HepG2 (cell line): Measurements from ENCODE around the gene ADH4. TPM values are rescaled to one million over a fixed set of nuclear protein-coding genes. Genes with fewer than 3 reads are reported as not detected.
A peak's percentile ranks its signal among the peaks of the same experiment; 100 is the strongest.

ENCODE experiments used
- ATAC-seq: fragments of 200-7000 bp; cut with Tn5 transposase; 3 replicates; pipeline ENCODE4 v1.9.1; 2020; ENCODE audit warnings: mild to moderate bottlenecking, moderate library complexity
- BruUV-seq: library from RNA; stranded (reverse); fragments of 400-500 nt; replicated peaks from 2 replicates; lab custom pipeline; 2021; lab: Mats Ljungman, UMichigan
- CTCF ChIA-PET: fragments of 300-600 bp; formaldehyde crosslinking; extraction: SDS; loops from one replicate; lab custom pipeline; 2021; ENCODE audit warnings: low total read pairs, inconsistent platforms, low intra/inter-chr PET ratio; lab: Yijun Ruan, JAX
- POLR2A ChIA-PET: fragments of 350-600 bp; sonication (Branson Sonifier 250); formaldehyde crosslinking; loops from one replicate; lab custom pipeline; 2020; ENCODE audit warnings: antibody characterized with exemption, inconsistent platforms; lab: Yijun Ruan, JAX
- DNase-seq: peaks from one replicate; pipeline ENCODE4 v3.0.0-alpha.2; 2015; ENCODE audit warnings: low spot score
- FAIRE-seq: peaks from 3 replicates; lab custom pipeline; 2011; peaks lifted over from hg19 to GRCh38; lab: Jason Lieb, UNC
- H2AFZ ChIP-seq: one replicate; pipeline ENCODE4 v1.6.1; 2011; ENCODE audit warnings: low read length, inconsistent platforms
- H3K27ac ChIP-seq: fragments of 300-600 bp; 3 replicates; pipeline ENCODE4 v1.8.0; 2011; ENCODE audit warnings: mixed run types, mild to moderate bottlenecking, mixed read lengths, low read length, inconsistent platforms; ENCODE audit not compliant: insufficient read depth; ENCODE audit errors: extremely low read length
- H3K27me3 ChIP-seq, 2 experiments: fragments of 200-600 bp in 1 of 2; 2 replicates in 1 of 2; 3 replicates in 1 of 2; pipeline versions ENCODE4 v1.6.0 to v1.8.0; 2011; ENCODE audit warnings: low read length in 2 of 2, mild to moderate bottlenecking in 2 of 2, moderate library complexity in 2 of 2, inconsistent platforms in 1 of 2; ENCODE audit not compliant: insufficient read depth in 2 of 2, control insufficient read depth in 1 of 2
- H3K36me3 ChIP-seq, 2 experiments: fragments of 200-600 bp in 1 of 2; replicated peaks in 1 of 2; 2 replicates in 1 of 2; 3 replicates in 1 of 2; pipeline versions ENCODE4 v1.5.1 to v1.8.0; 2011; ENCODE audit warnings: low read length in 2 of 2, inconsistent platforms in 1 of 2; ENCODE audit not compliant: insufficient read depth in 2 of 2, control insufficient read depth in 1 of 2
- H3K4me1 ChIP-seq: 2 replicates; pipeline ENCODE4 v1.5.1; 2012; ENCODE audit warnings: low read length, inconsistent platforms; ENCODE audit not compliant: insufficient read depth
- H3K4me2 ChIP-seq: 2 replicates; pipeline ENCODE4 v1.6.0; 2011; ENCODE audit warnings: low read depth, low read length, inconsistent platforms
- H3K4me3 ChIP-seq, 3 experiments: fragments of 200-600 bp in 1 of 3; sonication (generic), shearing (Covaris generic) in 1 of 3; replicated peaks in 1 of 3; 2 replicates each; pipeline ENCODE4 v1.5.1; 2011 to 2016; ENCODE audit warnings: low read length in 3 of 3, inconsistent platforms in 2 of 3, low read depth in 2 of 3, mild to moderate bottlenecking in 2 of 3, control low read depth in 1 of 3, mixed read lengths in 1 of 3; ENCODE audit not compliant: insufficient read depth in 1 of 3
- H3K79me2 ChIP-seq: one replicate; pipeline ENCODE4 v1.6.1; 2011; ENCODE audit warnings: low read length, inconsistent platforms; ENCODE audit not compliant: insufficient read depth
- H3K9ac ChIP-seq: 2 replicates; pipeline ENCODE4 v1.6.0; 2011; ENCODE audit warnings: mild to moderate bottlenecking, low read depth, low read length, inconsistent platforms; ENCODE audit not compliant: insufficient read depth
- H3K9me3 ChIP-seq: 2 replicates; pipeline ENCODE4 v1.5.1; 2012; ENCODE audit warnings: mild to moderate bottlenecking, low read length
- H4K20me1 ChIP-seq: 2 replicates; pipeline ENCODE4 v1.6.0; 2011; ENCODE audit warnings: inconsistent platforms, mild to moderate bottlenecking, low read length, moderate library complexity; ENCODE audit not compliant: insufficient read depth
- E2F2 ChIP-seq: sonication (generic); formaldehyde crosslinking; IDR thresholded peaks from 2 replicates; pipeline ENCODE4 v1.4.0; 2020; ENCODE audit warnings: missing genetic modification reagents, borderline replicate concordance
- FOSL2 ChIP-seq: sonication (generic); formaldehyde crosslinking; IDR thresholded peaks from 2 replicates; pipeline ENCODE4 v1.4.0; 2020; ENCODE audit warnings: missing genetic modification reagents
- SIX1 ChIP-seq: sonication (generic); formaldehyde crosslinking; IDR thresholded peaks from 2 replicates; pipeline ENCODE4 v1.4.0; 2020; ENCODE audit warnings: missing genetic modification reagents, borderline replicate concordance
- SUZ12 ChIP-seq: fragments of 150-350 bp; IDR thresholded peaks from 2 replicates; pipeline ENCODE4 v1.6.1; 2014; ENCODE audit warnings: low read depth, low read length
- ZBTB3 ChIP-seq: sonication (generic); formaldehyde crosslinking; IDR thresholded peaks from 2 replicates; pipeline ENCODE4 v1.4.0; 2020; ENCODE audit warnings: low read depth, mild to moderate bottlenecking, moderate library complexity, missing genetic modification reagents, borderline replicate concordance
- ZNF589 ChIP-seq: sonication (generic); formaldehyde crosslinking; conservative IDR thresholded peaks from 2 replicates; pipeline ENCODE4 v1.8.0; 2022; ENCODE audit warnings: mild to moderate bottlenecking, moderate library complexity, missing genetic modification reagents
- ZSCAN29 ChIP-seq: sonication (generic); formaldehyde crosslinking; conservative IDR thresholded peaks from 2 replicates; pipeline ENCODE4 v1.4.0; 2020; ENCODE audit warnings: mild to moderate bottlenecking, missing genetic modification reagents
- WGBS: methylation state at CpG from one replicate; pipeline ENCODE4 v1.1.6; 2017; ENCODE audit warnings: low lambda C conversion rate; 5-methylcytosine and 5-hydroxymethylcytosine counted together
- in situ Hi-C: cut with HindIII; loops from 2 replicates; pipeline ENCODE4 v1.10.0; 2017; ENCODE audit warnings: low pct_unique_long_range_greater_than_20kb; ENCODE audit not compliant: extremely low pct_ligation_motif_present
- intact Hi-C: fragments of 100-400 bp; cut with micrococcal nuclease; formaldehyde crosslinking; loops from one replicate; pipeline ENCODE4 v1.10.0; 2022; ENCODE audit not compliant: unreplicated experiment
- polyA plus RNA-seq, 8 experiments: library from polyadenylated mRNA; depleted of rRNA in 3 of 8; stranded (reverse) in 7 of 8; unstranded in 1 of 8; fragments of >200 nt; fragmentation: Illumina TruSeq in 4 of 8; extraction: Trizol in 4 of 8; gene quantifications; 2 replicates each; pipeline versions ENCODE4 v1.2.1 to v1.2.3, GENCODE V29; 2011 to 2016; ENCODE audit warnings: low read depth in 4 of 8, missing spikeins in 1 of 8, mixed read lengths in 1 of 8; ENCODE audit not compliant: insufficient read depth in 1 of 8
- total RNA-seq, 5 experiments: library from RNA; depleted of rRNA; stranded (reverse); fragments of >200 nt; fragmentation: Illumina TruSeq; extraction: Trizol; gene quantifications; 2 replicates each; pipeline ENCODE4 v1.2.3, GENCODE V29; 2016; ENCODE audit warnings: low read depth in 1 of 5

ADH4 gene
- total and polyA plus RNA-seq, 2 of the 13 experiments (the other 11 are each of a cell fraction or from before 2014, with no cell fraction given): 24.3 to 31.1 TPM

GRCh38 chr4:99091216-99091575, 52.9 kb downstream of the ADH4 start:
- Histone ChIP-seq H3K4me3 (peak overlapping the region; percentile 24 to 93 (median 89); a peak in 4 of 6 replicates), H3K9me3 (no peaks in the 10 kb centered on the region), H3K9ac (no peak overlapping the region), H2AFZ (no peak overlapping the region), H3K27me3 (no peaks in the 10 kb centered on the region; a peak in 1 of 5 replicates), H3K27ac (peak overlapping the region; percentile 27), H3K4me1 (peaks cover 25% of the 10 kb centered on the region), H3K4me2 (peak overlapping the region; percentile 60)
- 47% methylated on average over 2 of the region's 2 CpGs for WGBS
- CTCF ChIA-PET: no interaction called here
- no peak for ATAC-seq
- DNase-seq: no peak
- in situ Hi-C loops (no loop called here), intact Hi-C loops (no loop called here)
- no TSS peak for BruUV-seq
- TF ChIP-seq E2F2 (CRISPR knock-in tag) (no peak), ZSCAN29 (no peak), FOSL2 (no peak), SUZ12 (no peak), SIX1 (CRISPR knock-in tag) (no peak), ZNF589 (CRISPR knock-in tag) (no peak), ZBTB3 (CRISPR knock-in tag) (no peak)
- TF ChIP-seq, all 625 proteins: peak for 0
- Histone ChIP-seq H3K79me2 (peaks cover 46% of the 10 kb centered on the region), H4K20me1 (0 out of 2 replicates have a peak, but pooled peaks cover 3% of the 10 kb centered on the region), H3K36me3 (no peaks in the 10 kb centered on the region)
- POLR2A ChIA-PET: interaction anchor here (0.7 kb wide), 1 partner anchor 10 kb away, joined by 3 read pairs; no protein-coding TSS in a partner anchor
- FAIRE-seq: no peak
